Breast epithelium (tissue), 4 donors: ENCODE data around the gene PKN1. TPM values are rescaled to one million over a fixed set of nuclear protein-coding genes. Genes with fewer than 3 reads are reported as not detected.

Source experiments
- DNase-seq, 2 donors: peaks; one replicate each; pipeline ENCODE4 v3.0.0-alpha.2; 2019; ENCODE audit warnings: low spot score in 2 of 2
- H3K27ac ChIP-seq, 2 donors: fragments of 200-600 bp; sonication (generic) in 1 of 2; one replicate each; pipeline ENCODE4 v1.5.1; 2016 to 2019; ENCODE audit warnings: mild to moderate bottlenecking in 1 of 2
- H3K27me3 ChIP-seq, 2 donors: fragments of 200-600 bp; sonication (generic) in 1 of 2; one replicate each; pipeline versions ENCODE4 v1.5.1 to v1.6.0; 2017 to 2019; ENCODE audit warnings: control low read depth in 1 of 2, mild to moderate bottlenecking in 1 of 2
- H3K36me3 ChIP-seq: fragments of 200-600 bp; one replicate; pipeline ENCODE4 v1.5.1; 2019
- H3K4me1 ChIP-seq, 2 donors: fragments of 200-600 bp; sonication (generic); one replicate each; pipeline ENCODE4 v1.5.1; 2016 to 2019; ENCODE audit warnings: control low read depth in 1 of 2
- H3K4me3 ChIP-seq, 3 donors: fragments of 200-600 bp; sonication (generic); 1 replicate in 2 of 3; 2 replicates in 1 of 3; pipeline ENCODE4 v1.5.1; 2016 to 2019; ENCODE audit warnings: mild to moderate bottlenecking in 3 of 3, moderate library complexity in 2 of 3
- H3K9me3 ChIP-seq, 2 donors: fragments of 200-600 bp; sonication (generic) in 1 of 2; one replicate each; pipeline ENCODE4 v1.5.1; 2016 to 2019; ENCODE audit warnings: control low read depth in 1 of 2
- CTCF ChIP-seq, 3 donors: fragments of 450-650 bp; IDR thresholded peaks; one replicate each; pipeline ENCODE4 v1.5.1; 2016 to 2017; ENCODE audit warnings: antibody characterized with exemption in 3 of 3, mild to moderate bottlenecking in 3 of 3, moderate library complexity in 3 of 3
- POLR2A ChIP-seq: fragments of 450-650 bp; IDR thresholded peaks from one replicate; pipeline ENCODE4 v1.6.1; 2016; ENCODE audit warnings: antibody characterized with exemption, mild to moderate bottlenecking, moderate library complexity
- POLR2AphosphoS5 ChIP-seq, 3 donors: sonication (generic); formaldehyde crosslinking; IDR thresholded peaks; one replicate each; pipeline ENCODE4 v1.6.1; 2017; ENCODE audit warnings: antibody characterized with exemption in 3 of 3
- intact Hi-C: fragments of 100-400 bp; cut with DNase I; formaldehyde crosslinking; loops from one replicate; pipeline ENCODE4 v1.15.1; 2023; ENCODE audit warnings: low total_unique reads
- total RNA-seq, 3 donors: library from RNA; depleted of rRNA; stranded (reverse); fragments of >200 nt; gene quantifications; one replicate each; pipeline ENCODE4 v1.1.0, GENCODE V29; 2016

Gene PKN1
- total RNA-seq, 3 donors from 2014 or later: 40.8 to 78.1 (median 59.6) TPM

GRCh38 chr19:14519860-14520407 lies 86.8 kb downstream of the PKN1 start:
- H3K27me3 ChIP-seq: no peaks in the 10 kb centered on the region
- no peaks in the 10 kb centered on the region for H3K9me3 ChIP-seq
- no peak for DNase-seq
- peak overlapping the region; percentile 99 to 100 for H3K27ac ChIP-seq
- peaks cover 7 to 17% of the 10 kb centered on the region in 2 donors for H3K4me1 ChIP-seq
- no peak for TF ChIP-seq CTCF (IDR thresholded peaks at IDR 0.05)
- TF ChIP-seq POLR2AphosphoS5 (IDR thresholded peaks at IDR 0.05): no peak
- TF ChIP-seq POLR2A: no peak
- H3K4me3 ChIP-seq: no peak overlapping the region
- peaks cover 5% of the 10 kb centered on the region for H3K36me3 ChIP-seq
- intact Hi-C loops: no loop called here

GRCh38 chr19:14520543-14520942 lies 87.4 kb downstream of the PKN1 start:
- DNase-seq: no peak
- H3K9me3 ChIP-seq: no peaks in the 10 kb centered on the region
- intact Hi-C loops: no loop called here
- no peaks in the 10 kb centered on the region for H3K27me3 ChIP-seq
- TF ChIP-seq POLR2A (no peak), POLR2AphosphoS5 (IDR thresholded peaks at IDR 0.05) (no peak), CTCF (IDR thresholded peaks at IDR 0.05) (no peak)
- H3K4me1 ChIP-seq: peaks cover 7 to 15% of the 10 kb centered on the region in 2 donors
- H3K36me3 ChIP-seq: peaks cover 3% of the 10 kb centered on the region
- no peak overlapping the region for H3K4me3 ChIP-seq
- peak overlapping the region; percentile 99 to 100 for H3K27ac ChIP-seq

Other genes with a start within 250 kb of the PKN1 start
- 10 to 100 TPM; 11.2 to 14.7 (median 11.6) TPM for gene ADGRL1, start 227.1 kb upstream of the PKN1 start, total RNA-seq
- gene ADGRE5, start 51.9 kb upstream of the PKN1 start, total RNA-seq: 10 to 100 TPM; 20.2 to 31.4 (median 23.3) TPM
- gene DDX39A, start 14.0 kb upstream of the PKN1 start, total RNA-seq: 10 to 100 TPM; 65.9 to 79.0 (median 75.5) TPM
- 1 to 10 TPM in 1 of 3 donors, under 1 TPM in 1, not detected in 1; 0.48 to 1.3 TPM for gene PTGER1, start 42.0 kb downstream of the PKN1 start, total RNA-seq
- 10 to 100 TPM; 48.8 to 79.0 (median 72.0) TPM for gene GIPC1, start 62.8 kb downstream of the PKN1 start, total RNA-seq
- 100 to 1,000 TPM in 2 of 3 donors, 10 to 100 TPM in 1; 59.0 to 166 (median 102) TPM for gene DNAJB1, start 85.1 kb downstream of the PKN1 start, total RNA-seq
- gene TECR, start 96.3 kb downstream of the PKN1 start, total RNA-seq: 10 to 100 TPM; 36.1 to 66.9 (median 43.4) TPM
- 100 to 1,000 TPM; 283 to 388 (median 299) TPM for gene NDUFB7, start 138.8 kb downstream of the PKN1 start, total RNA-seq
- not detected for gene CLEC17A, start 149.8 kb downstream of the PKN1 start, total RNA-seq
- gene ADGRE3, start 241.5 kb downstream of the PKN1 start, total RNA-seq: under 1 TPM in 1 of 3 donors, not detected in 2; 0.44 TPM